Ascending aorta (tissue), 2 donors: ENCODE data around the gene RPL28. TPM values are rescaled to one million over a fixed set of nuclear protein-coding genes. Genes with fewer than 3 reads are reported as not detected.

Experiments used
- DNase-seq, 2 donors: peaks; one replicate each; pipeline ENCODE4 v3.0.0-alpha.2; 2019; ENCODE audit warnings: low spot score in 2 of 2
- H3K27ac ChIP-seq, 2 donors: fragments of 200-600 bp; sonication (generic); one replicate each; pipeline ENCODE4 v1.5.1; 2016 to 2017; ENCODE audit warnings: mild to moderate bottlenecking in 1 of 2
- H3K27me3 ChIP-seq: fragments of 200-600 bp; sonication (generic); one replicate; pipeline ENCODE4 v1.5.1; 2017
- H3K36me3 ChIP-seq, 2 donors: fragments of 200-600 bp; sonication (generic); one replicate each; pipeline ENCODE4 v1.5.1; 2016
- H3K4me1 ChIP-seq, 2 donors: fragments of 200-600 bp; sonication (generic); one replicate each; pipeline ENCODE4 v1.5.1; 2016 to 2017; ENCODE audit warnings: mild to moderate bottlenecking in 1 of 2
- H3K4me3 ChIP-seq, 2 donors: fragments of 200-600 bp; sonication (generic); one replicate each; pipeline ENCODE4 v1.5.1; 2016 to 2017; ENCODE audit warnings: mild to moderate bottlenecking in 1 of 2
- H3K9me3 ChIP-seq, 2 donors: fragments of 200-600 bp; sonication (generic); one replicate each; pipeline ENCODE4 v1.5.1; 2016
- intact Hi-C: fragments of 100-400 bp; cut with DNase I; formaldehyde crosslinking; loops from one replicate; pipeline ENCODE4 v1.15.1; 2023
- total RNA-seq: library from RNA; depleted of rRNA; stranded (reverse); fragments of >200 nt; gene quantifications from one replicate; pipeline ENCODE4 v1.1.0, GENCODE V29; 2016
- TF ChIP-seq, protein P1 (sequence below), 3 experiments: fragments of 200-600 bp in 2 of 3; fragments of 450-650 bp in 1 of 3; sonication (generic) in 2 of 3; IDR thresholded peaks; one replicate each; pipeline ENCODE4 v1.5.1; 2016 to 2019; ENCODE audit warnings: antibody characterized with exemption in 3 of 3, mild to moderate bottlenecking in 1 of 3, moderate library complexity in 1 of 3

The RPL28 gene
- total RNA-seq, 1 donor from 2014 or later = 542 TPM

DNA sequence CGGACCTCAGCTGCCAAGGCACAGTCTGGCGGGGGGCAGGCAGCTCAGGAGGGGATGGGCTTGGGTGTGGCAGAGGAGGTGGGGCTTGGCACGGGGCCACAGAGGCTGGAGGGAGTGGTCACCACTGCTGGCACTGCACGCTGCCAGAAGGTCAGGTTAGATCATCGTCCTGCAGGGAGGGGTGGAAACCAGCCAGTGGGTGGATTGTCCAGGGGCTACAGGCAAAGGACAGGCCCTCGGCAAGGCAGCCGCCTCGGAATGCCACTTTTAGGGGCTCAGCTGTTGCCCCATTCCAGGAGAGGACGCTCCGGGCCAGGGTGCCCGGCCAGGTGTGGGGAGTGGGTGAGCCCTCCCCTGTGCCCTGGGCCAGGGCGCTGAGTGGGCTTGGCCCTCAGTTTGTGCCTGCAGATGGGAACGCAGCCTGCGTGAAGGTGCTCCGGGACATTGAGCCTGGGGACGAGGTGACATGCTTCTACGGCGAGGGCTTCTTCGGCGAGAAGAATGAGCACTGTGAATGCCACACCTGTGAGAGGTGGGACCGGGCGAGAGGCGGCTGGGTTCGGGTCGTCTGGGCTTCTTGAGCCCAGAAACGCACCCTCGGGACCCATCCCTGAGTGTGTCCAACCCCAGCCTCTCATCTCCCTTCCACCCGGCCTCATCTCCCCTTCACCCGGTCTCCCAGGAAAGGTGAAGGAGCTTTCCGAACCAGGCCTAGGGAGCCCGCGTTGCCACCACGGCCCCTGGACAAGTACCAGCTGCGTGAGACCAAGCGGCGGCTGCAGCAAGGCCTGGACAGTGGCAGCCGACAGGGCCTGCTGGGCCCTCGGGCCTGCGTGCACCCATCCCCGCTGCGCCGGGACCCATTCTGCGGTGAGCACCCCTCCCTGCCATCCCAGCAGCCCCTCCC lies 39.7 kb upstream of the RPL28 start:
- H3K4me1 ChIP-seq = peaks cover 0 to 6% of the 10 kb centered on the region in 2 donors
- no peak overlapping the region for H3K27ac ChIP-seq
- no peak for DNase-seq
- no peaks in the 10 kb centered on the region for H3K9me3 ChIP-seq
- H3K36me3 ChIP-seq = peaks cover 13 to 25% of the 10 kb centered on the region in 2 donors
- TF ChIP-seq, protein P1, sequence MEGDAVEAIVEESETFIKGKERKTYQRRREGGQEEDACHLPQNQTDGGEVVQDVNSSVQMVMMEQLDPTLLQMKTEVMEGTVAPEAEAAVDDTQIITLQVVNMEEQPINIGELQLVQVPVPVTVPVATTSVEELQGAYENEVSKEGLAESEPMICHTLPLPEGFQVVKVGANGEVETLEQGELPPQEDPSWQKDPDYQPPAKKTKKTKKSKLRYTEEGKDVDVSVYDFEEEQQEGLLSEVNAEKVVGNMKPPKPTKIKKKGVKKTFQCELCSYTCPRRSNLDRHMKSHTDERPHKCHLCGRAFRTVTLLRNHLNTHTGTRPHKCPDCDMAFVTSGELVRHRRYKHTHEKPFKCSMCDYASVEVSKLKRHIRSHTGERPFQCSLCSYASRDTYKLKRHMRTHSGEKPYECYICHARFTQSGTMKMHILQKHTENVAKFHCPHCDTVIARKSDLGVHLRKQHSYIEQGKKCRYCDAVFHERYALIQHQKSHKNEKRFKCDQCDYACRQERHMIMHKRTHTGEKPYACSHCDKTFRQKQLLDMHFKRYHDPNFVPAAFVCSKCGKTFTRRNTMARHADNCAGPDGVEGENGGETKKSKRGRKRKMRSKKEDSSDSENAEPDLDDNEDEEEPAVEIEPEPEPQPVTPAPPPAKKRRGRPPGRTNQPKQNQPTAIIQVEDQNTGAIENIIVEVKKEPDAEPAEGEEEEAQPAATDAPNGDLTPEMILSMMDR (IDR thresholded peaks at IDR 0.05) = no peak
- no peaks in the 10 kb centered on the region for H3K27me3 ChIP-seq
- H3K4me3 ChIP-seq = no peak overlapping the region
- intact Hi-C loops = no loop called here

DNA sequence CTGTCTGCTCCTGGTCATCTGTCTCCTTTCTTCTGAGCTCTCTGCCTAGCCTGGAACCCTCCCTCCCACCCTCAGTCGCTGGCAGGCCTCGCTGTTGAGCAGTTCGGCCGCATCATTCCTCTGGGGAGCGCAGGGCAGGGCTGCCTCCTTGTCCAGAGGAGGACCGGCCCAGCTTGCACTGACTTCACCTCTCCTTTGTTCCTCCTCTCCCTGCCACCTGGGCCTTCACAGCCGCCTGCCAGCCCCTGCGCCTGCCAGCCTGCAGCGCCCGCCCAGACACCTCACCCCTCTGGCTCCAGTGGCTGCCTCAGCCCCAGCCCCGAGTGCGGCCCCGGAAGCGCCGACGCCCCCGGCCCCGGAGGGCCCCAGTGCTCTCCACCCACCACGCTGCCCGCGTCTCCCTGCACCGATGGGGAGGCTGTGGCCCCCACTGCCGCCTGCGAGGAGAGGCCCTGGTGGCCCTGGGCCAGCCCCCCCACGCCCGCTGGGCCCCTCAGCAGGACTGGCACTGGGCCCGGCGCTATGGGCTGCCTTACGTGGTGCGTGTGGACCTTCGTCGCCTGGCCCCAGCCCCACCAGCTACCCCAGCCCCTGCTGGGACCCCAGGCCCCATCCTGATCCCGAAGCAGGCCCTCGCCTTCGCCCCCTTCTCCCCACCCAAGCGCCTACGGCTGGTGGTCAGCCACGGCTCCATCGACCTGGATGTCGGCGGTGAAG lies 38.8 kb upstream of the RPL28 start:
- peaks cover 13 to 25% of the 10 kb centered on the region in 2 donors for H3K36me3 ChIP-seq
- H3K4me3 ChIP-seq = no peak overlapping the region
- TF ChIP-seq, protein P1 (IDR thresholded peaks at IDR 0.05) = no peak
- H3K27me3 ChIP-seq = no peaks in the 10 kb centered on the region
- DNase-seq = no peak
- H3K4me1 ChIP-seq = no peaks in the 10 kb centered on the region
- intact Hi-C loops = no loop called here
- no peak overlapping the region for H3K27ac ChIP-seq
- H3K9me3 ChIP-seq = no peaks in the 10 kb centered on the region

DNA sequence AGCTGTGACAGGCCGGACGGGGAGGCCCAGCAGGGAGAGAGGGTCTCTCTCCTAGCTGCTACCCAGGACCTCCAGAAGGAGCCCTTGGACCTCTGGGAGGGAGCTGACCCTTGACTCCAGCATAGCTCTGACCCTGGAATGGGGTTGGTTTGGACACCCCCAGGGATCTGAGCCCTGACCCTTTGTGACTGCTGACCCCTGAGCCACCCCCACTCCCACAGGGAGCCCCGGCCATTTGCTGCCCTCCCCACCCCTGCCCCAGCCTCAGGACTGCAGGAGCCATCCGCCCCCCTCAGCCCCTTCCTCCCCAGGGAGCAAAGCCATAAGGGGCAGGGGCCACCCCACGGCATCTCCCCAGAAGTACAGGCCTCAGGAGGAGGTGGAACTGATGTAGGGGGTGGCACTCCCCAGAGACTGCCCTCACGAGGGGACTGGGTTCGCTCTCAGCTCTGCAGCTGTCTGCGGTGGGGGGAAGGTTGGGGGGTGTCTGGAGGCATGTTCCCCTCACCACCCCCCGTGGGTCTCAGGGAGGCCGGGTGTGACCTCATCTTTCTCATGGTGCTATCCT lies 38.2 kb upstream of the RPL28 start:
- H3K4me1 ChIP-seq = no peaks in the 10 kb centered on the region
- peaks cover 7 to 19% of the 10 kb centered on the region in 2 donors for H3K36me3 ChIP-seq
- no peak overlapping the region for H3K4me3 ChIP-seq
- intact Hi-C loops = no loop called here
- H3K9me3 ChIP-seq = no peaks in the 10 kb centered on the region
- no peak for DNase-seq
- no peaks in the 10 kb centered on the region for H3K27me3 ChIP-seq
- H3K27ac ChIP-seq = no peak overlapping the region
- TF ChIP-seq, protein P1 (IDR thresholded peaks at IDR 0.05) = no peak

DNA sequence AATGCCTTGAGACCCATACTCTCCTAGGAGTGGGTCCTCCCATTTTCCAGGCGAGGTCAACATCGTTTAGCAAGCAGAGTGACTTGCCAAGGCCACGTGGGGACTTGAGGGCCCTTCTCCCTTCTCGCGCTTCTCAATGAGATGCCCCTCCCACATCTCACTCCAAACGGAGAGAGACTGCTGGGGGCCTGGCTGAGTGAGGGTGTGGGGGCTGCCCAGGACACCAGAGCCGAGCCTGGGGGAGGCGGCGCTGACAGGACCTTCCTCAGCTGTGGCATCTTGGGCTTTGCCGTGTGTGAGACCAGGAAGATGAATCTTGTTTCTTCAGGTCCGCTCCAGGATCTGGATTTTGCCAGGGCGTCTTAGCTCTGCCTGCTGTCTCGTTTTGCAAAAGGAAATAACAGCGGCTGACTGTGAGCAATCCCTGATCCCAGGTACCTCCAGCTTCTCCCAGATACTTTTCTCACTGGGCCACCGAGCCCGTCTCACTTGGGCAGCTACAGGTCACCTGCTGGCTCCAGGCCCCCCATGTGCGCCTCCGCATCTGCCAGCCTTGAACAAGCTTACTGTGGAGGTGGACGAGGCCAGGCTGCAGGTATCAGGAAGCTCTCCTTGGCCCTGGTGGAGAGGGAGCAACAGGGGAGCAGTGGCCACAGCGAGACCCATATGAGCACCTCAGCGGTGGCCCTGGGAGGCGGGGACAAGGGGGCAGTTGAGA lies 37.3 kb upstream of the RPL28 start:
- Histone ChIP-seq H3K4me1 (peaks cover 3 to 5% of the 10 kb centered on the region in 2 donors), H3K27me3 (no peaks in the 10 kb centered on the region), H3K36me3 (peaks cover 3 to 16% of the 10 kb centered on the region in 2 donors), H3K27ac (no peak overlapping the region), H3K9me3 (no peaks in the 10 kb centered on the region), H3K4me3 (no peak overlapping the region)
- no peak for DNase-seq
- TF ChIP-seq, protein P1 (IDR thresholded peaks at IDR 0.05) = no peak
- intact Hi-C loops = no loop called here

DNA sequence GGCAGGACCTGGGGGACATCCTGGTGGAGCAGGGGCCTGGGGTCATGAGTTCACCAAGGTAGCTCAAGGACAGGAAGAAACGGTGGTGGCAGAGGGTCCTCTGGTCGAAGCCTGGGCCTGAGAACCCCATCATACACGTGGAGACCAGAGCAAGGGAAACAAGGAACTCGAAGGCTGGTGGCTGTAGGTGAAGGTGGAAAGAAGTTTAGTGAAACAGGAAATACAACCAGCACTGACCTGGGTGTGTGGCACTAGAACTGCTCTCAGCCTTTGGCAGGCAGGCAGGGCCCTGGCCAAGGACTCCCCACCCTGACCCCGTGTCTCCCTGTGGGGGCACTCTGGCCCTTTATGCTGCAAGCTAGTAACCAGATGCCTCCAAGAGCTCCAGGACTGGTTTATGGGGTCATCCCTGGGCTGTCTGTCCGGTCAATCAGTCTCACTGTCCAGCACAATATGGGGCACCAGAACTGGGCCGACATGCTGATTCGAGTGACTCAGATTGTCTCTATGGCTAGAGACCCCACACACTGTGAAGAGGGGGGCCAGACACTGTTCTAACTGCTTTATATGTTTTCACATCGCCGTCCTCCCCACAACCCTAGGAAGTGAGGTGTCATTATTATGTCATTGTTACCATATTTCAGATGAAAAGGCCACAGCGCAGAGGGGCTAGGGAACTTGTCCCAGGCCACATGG lies 35.0 kb upstream of the RPL28 start:
- H3K4me3 ChIP-seq = no peak overlapping the region
- intact Hi-C loops = no loop called here
- DNase-seq = no peak
- H3K4me1 ChIP-seq = peaks cover 3 to 12% of the 10 kb centered on the region in 2 donors
- H3K36me3 ChIP-seq = peaks cover 0 to 13% of the 10 kb centered on the region in 2 donors
- peaks cover 11% of the 10 kb centered on the region for H3K27me3 ChIP-seq
- no peaks in the 10 kb centered on the region for H3K9me3 ChIP-seq
- TF ChIP-seq, protein P1 (IDR thresholded peaks at IDR 0.05) = no peak
- no peak overlapping the region for H3K27ac ChIP-seq
